Transverse colon (tissue), 4 donors: ENCODE results near the gene ERC2. TPM values are rescaled to one million over a fixed set of nuclear protein-coding genes. Genes with fewer than 3 reads are reported as not detected.

Experiments
- DNase-seq: peaks from one replicate; pipeline ENCODE4 v3.0.0-alpha.2; 2019
- H3K27ac ChIP-seq, 4 donors: fragments of 200-600 bp; sonication (generic); 2 replicates each; pipeline ENCODE4 v1.5.1; 2016 to 2018; ENCODE audit warnings: inconsistent platforms in 4 of 4
- H3K27me3 ChIP-seq: fragments of 200-600 bp; sonication (generic); 2 replicates; pipeline ENCODE4 v1.5.1; 2017; ENCODE audit warnings: inconsistent platforms
- H3K36me3 ChIP-seq, 4 donors: fragments of 200-600 bp; sonication (generic); 2 replicates each; pipeline ENCODE4 v1.5.1; 2017 to 2019; ENCODE audit warnings: inconsistent platforms in 4 of 4
- H3K4me1 ChIP-seq, 4 donors: fragments of 200-600 bp; sonication (generic); 2 replicates each; pipeline ENCODE4 v1.5.1; 2017 to 2020; ENCODE audit warnings: inconsistent platforms in 4 of 4
- H3K4me3 ChIP-seq, 4 donors: fragments of 200-600 bp; sonication (generic); 1 replicate in 1 of 4; 2 replicates in 3 of 4; pipeline versions ENCODE4 v1.5.1 to v1.6.1; 2017 to 2019; ENCODE audit warnings: inconsistent platforms in 4 of 4
- H3K9me3 ChIP-seq, 2 donors: fragments of 200-600 bp; sonication (generic); 2 replicates each; pipeline ENCODE4 v1.5.1; 2017 to 2019; ENCODE audit warnings: inconsistent platforms in 2 of 2
- EP300 ChIP-seq: sonication (generic); formaldehyde crosslinking; IDR thresholded peaks from one replicate; pipeline ENCODE4 v1.6.1; 2017; ENCODE audit warnings: antibody characterized with exemption, low read depth
- POLR2A ChIP-seq: fragments of 450-650 bp; IDR thresholded peaks from one replicate; pipeline ENCODE4 v1.6.1; 2016; ENCODE audit warnings: antibody characterized with exemption, mild to moderate bottlenecking, moderate library complexity
- POLR2AphosphoS5 ChIP-seq, 3 donors: sonication (generic); formaldehyde crosslinking; IDR thresholded peaks; one replicate each; pipeline ENCODE4 v1.6.1; 2016; ENCODE audit warnings: antibody characterized with exemption in 3 of 3
- WGBS, 2 donors: methylation state at CpG; one replicate each; pipeline ENCODE4 v1.1.5; 2018; ENCODE audit warnings: low coverage in 1 of 2; 5-methylcytosine and 5-hydroxymethylcytosine counted together
- in situ Hi-C, 4 donors: fragments of 200-750 bp; cut with MboI; loops; one replicate each; pipeline versions ENCODE4 v1.15.0 to v1.15.1; 2017; ENCODE audit warnings: low sequenced_read_pairs in 3 of 4, low pct_ligation_motif_present in 1 of 4, low pct_unique_long_range_greater_than_20kb in 1 of 4
- intact Hi-C: fragments of 100-400 bp; cut with DNase I; formaldehyde crosslinking; loops from one replicate; pipeline ENCODE4 v1.15.1; 2023; ENCODE audit warnings: low total_unique reads
- total RNA-seq, 4 donors: library from RNA; depleted of rRNA; stranded (reverse); fragments of >200 nt; gene quantifications; one replicate each; pipeline ENCODE4 v1.1.0, GENCODE V29; 2016
- TF ChIP-seq, protein P1 (sequence below), 5 experiments: fragments of 200-600 bp in 3 of 5; fragments of 450-650 bp in 2 of 5; sonication (generic) in 3 of 5; IDR thresholded peaks; 1 replicate in 2 of 5; 2 replicates in 3 of 5; pipeline ENCODE4 v1.5.1; 2016 to 2017; ENCODE audit warnings: antibody characterized with exemption in 5 of 5, inconsistent platforms in 3 of 5, mild to moderate bottlenecking in 2 of 5, moderate library complexity in 1 of 5

Gene ERC2
- total RNA-seq, 4 donors from 2014 or later, result 0.41 to 1.3 TPM; not detected in 2

DNA sequence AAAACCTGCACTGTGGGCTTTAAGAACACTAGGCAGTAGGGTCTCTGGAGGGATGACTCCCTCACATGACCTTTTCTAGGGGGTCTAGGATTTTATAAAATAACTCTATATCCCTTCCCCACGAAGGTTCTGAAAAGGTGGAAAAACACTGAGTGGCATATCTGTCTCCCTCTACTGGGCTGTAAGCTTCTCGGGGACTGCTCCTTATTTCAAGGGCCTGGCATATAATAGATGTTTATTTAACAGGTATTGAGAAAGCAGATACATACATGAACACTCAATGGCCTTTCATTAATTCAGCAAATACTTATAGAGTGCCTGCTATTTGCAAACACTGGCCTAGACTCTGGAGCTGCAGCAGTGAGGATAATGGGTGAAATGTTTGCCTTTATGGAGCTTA lies 834.9 kb downstream of the ERC2 start:
- Histone ChIP-seq H3K4me3 (no peak overlapping the region), H3K27ac (no peak overlapping the region), H3K4me1 (peaks cover 0 to 33% (median 10%) of the 10 kb centered on the region in 4 donors), H3K27me3 (no peaks in the 10 kb centered on the region), H3K9me3 (no peaks in the 10 kb centered on the region), H3K36me3 (no peaks in the 10 kb centered on the region)
- TF ChIP-seq POLR2AphosphoS5 (IDR thresholded peaks at IDR 0.05) (no peak), EP300 (no peak), POLR2A (no peak)
- TF ChIP-seq, protein P1, sequence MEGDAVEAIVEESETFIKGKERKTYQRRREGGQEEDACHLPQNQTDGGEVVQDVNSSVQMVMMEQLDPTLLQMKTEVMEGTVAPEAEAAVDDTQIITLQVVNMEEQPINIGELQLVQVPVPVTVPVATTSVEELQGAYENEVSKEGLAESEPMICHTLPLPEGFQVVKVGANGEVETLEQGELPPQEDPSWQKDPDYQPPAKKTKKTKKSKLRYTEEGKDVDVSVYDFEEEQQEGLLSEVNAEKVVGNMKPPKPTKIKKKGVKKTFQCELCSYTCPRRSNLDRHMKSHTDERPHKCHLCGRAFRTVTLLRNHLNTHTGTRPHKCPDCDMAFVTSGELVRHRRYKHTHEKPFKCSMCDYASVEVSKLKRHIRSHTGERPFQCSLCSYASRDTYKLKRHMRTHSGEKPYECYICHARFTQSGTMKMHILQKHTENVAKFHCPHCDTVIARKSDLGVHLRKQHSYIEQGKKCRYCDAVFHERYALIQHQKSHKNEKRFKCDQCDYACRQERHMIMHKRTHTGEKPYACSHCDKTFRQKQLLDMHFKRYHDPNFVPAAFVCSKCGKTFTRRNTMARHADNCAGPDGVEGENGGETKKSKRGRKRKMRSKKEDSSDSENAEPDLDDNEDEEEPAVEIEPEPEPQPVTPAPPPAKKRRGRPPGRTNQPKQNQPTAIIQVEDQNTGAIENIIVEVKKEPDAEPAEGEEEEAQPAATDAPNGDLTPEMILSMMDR (IDR thresholded peaks at IDR 0.05), result no peak
- in situ Hi-C loops, result no loop called here
- 76% methylated on average over 2 of the region's 2 CpGs; no CpG with 5 or more reads in 1 of the 2 donors for WGBS, 2 donors
- intact Hi-C loops, result no loop called here
- DNase-seq, result no peak

DNA sequence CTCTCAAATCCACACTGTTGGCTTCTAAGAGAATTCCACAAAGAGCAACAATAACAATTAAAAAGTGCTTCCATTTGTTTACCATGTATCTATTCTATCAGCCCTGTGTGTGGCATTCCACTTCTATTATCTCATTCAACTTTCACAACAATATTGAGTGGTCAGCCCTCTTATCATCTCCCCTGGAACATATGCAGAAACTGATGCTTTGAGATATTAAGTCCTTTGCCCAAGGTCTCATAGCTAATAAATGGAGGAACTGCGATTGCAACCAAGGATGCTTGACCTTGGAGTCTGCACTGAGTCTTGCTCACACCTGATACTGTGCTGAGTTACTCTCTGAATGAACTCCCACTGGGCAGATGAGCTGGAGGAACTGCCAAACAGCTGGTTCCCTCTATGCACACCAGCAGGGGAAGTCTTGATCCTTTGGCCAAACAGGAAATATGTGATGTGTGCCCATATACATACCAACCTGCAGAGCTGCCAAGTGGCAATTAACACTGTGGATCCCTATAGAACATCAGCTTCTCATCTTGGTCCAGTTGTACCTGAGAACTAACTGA lies 836.4 kb downstream of the ERC2 start:
- Histone ChIP-seq H3K4me3 (no peak overlapping the region), H3K27me3 (no peaks in the 10 kb centered on the region), H3K4me1 (peaks cover 0 to 31% (median 10%) of the 10 kb centered on the region in 4 donors), H3K9me3 (no peaks in the 10 kb centered on the region), H3K27ac (peak overlapping the region in 1 of 4 donors; percentile 76), H3K36me3 (no peaks in the 10 kb centered on the region)
- no peak for DNase-seq
- no peak for TF ChIP-seq POLR2AphosphoS5 (IDR thresholded peaks at IDR 0.05)
- TF ChIP-seq POLR2A, result no peak
- TF ChIP-seq, protein P1 (IDR thresholded peaks at IDR 0.05), result no peak
- no peak for TF ChIP-seq EP300
- intact Hi-C loops, result no loop called here
- 83% methylated on average over 1 of the region's 1 CpG; no CpG with 5 or more reads in 1 of the 2 donors for WGBS, 2 donors
- in situ Hi-C loops, result no loop called here

DNA sequence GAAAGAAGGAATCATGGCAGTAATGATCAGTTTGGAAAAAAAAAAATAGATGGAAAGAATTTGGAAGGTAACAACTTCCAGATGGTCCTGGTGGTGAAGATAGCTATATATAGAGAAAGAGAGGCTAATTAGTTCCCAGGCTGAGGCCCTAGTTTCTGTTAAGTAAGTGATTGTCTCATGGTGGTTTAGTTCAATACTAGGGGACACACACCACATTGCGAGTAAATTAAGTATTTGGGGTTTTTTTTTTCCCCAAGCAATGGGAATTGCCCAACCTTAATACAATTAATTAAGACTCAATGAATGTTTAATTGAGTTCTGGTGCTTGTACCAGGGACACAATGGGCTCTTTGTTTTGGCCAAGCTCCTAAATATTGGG lies 837.4 kb downstream of the ERC2 start:
- WGBS, 2 donors, result 44 to 59% methylated on average over 1 of the region's 1 CpG
- H3K27me3 ChIP-seq, result no peaks in the 10 kb centered on the region
- no peak overlapping the region for H3K4me3 ChIP-seq
- intact Hi-C loops (no loop called here), in situ Hi-C loops (no loop called here)
- no peak for DNase-seq
- no peaks in the 10 kb centered on the region for H3K36me3 ChIP-seq
- H3K4me1 ChIP-seq, result peaks cover 0 to 27% (median 8%) of the 10 kb centered on the region in 4 donors
- H3K9me3 ChIP-seq, result no peaks in the 10 kb centered on the region
- TF ChIP-seq EP300 (no peak), POLR2AphosphoS5 (IDR thresholded peaks at IDR 0.05) (no peak)
- peak overlapping the region; percentile 53 to 76 (median 61) for H3K27ac ChIP-seq

DNA sequence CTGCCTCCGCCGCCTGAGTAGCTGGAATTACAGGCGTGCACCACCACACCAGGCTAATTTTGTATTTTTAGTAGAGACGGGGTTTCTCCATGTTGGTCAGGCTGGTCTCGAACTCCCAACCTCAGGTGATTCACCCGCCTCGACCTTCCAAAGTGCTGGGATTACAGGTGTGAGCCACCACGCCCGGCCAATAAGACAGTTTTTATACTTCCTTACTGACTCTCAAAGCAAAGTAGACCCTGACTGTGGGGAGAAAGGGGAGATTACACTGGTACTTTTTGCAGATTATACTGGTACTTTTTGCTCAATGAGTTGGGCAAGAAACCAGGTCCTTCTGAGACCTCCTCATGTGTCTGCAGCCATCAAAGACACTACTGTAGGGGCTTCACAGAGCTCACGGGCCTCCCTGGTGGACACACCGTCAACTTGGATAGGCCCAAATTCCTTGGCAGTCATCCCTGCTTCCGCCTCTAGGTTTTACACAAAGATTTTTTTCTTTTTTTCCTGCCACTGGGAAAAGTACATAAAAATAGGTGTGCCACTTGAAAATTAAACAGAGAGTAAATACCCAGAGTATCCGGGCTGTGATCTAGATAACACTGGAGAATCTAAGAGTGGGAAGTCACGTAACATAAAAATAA lies 837.9 kb downstream of the ERC2 start:
- Histone ChIP-seq H3K27me3 (no peaks in the 10 kb centered on the region), H3K4me3 (no peak overlapping the region), H3K9me3 (no peaks in the 10 kb centered on the region), H3K27ac (peak overlapping the region; percentile 53 to 76 (median 61)), H3K36me3 (no peaks in the 10 kb centered on the region), H3K4me1 (peaks cover 0 to 27% (median 8%) of the 10 kb centered on the region in 4 donors)
- TF ChIP-seq, protein P1 (IDR thresholded peaks at IDR 0.05), result peak in 4 of 5 experiments; percentile 23 to 66 (median 50)
- TF ChIP-seq EP300, result no peak
- 55 to 79% methylated on average over 6 to 14 of the region's 14 CpGs for WGBS, 2 donors
- intact Hi-C loops (no loop called here), in situ Hi-C loops (no loop called here)
- DNase-seq, result peak; percentile 61
